Keratinocyte (primary cell): ENCODE results near the gene NAA35. TPM values are rescaled to one million over a fixed set of nuclear protein-coding genes. Genes with fewer than 3 reads are reported as not detected.
"Not testable (repeated sequence)": the region's sequence is repeated elsewhere in the genome, so short reads cannot be mapped to it uniquely, and the experiment has no call there.

ENCODE experiments used
- DNase-seq: peaks from one replicate; pipeline ENCODE4 v3.0.0-alpha.2; 2011; ENCODE audit warnings: low read depth, missing footprints, low spot score
- FAIRE-seq: peaks from 2 replicates; lab custom pipeline; 2011; peaks lifted over from hg19 to GRCh38; lab: Jason Lieb, UNC
- H2AFZ ChIP-seq: 2 replicates; pipeline ENCODE4 v1.6.0; 2012; ENCODE audit warnings: low read length, control low read depth, inconsistent platforms; ENCODE audit not compliant: control insufficient read depth
- H3K27ac ChIP-seq: 2 replicates; pipeline ENCODE4 v1.5.1; 2011; ENCODE audit warnings: low read length; ENCODE audit not compliant: control insufficient read depth, insufficient read depth
- H3K27me3 ChIP-seq: 3 replicates; pipeline ENCODE4 v1.6.0; 2011; ENCODE audit warnings: low read length; ENCODE audit not compliant: control insufficient read depth, insufficient read depth; ENCODE audit errors: extremely low read depth
- H3K36me3 ChIP-seq, 2 experiments: 2 replicates in 1 of 2; 3 replicates in 1 of 2; pipeline ENCODE4 v1.5.1; 2011; ENCODE audit warnings: low read length in 2 of 2, mild to moderate bottlenecking in 1 of 2; ENCODE audit not compliant: control insufficient read depth in 2 of 2, insufficient read depth in 2 of 2; ENCODE audit errors: extremely low read depth in 1 of 2
- H3K4me1 ChIP-seq: 3 replicates; pipeline ENCODE4 v1.5.1; 2011; ENCODE audit warnings: low read length; ENCODE audit not compliant: control insufficient read depth, insufficient read depth; ENCODE audit errors: extremely low read depth
- H3K4me2 ChIP-seq: 3 replicates; pipeline ENCODE4 v1.6.0; 2011; ENCODE audit warnings: low read depth, low read length; ENCODE audit not compliant: control insufficient read depth, insufficient read depth; ENCODE audit errors: extremely low read depth
- H3K4me3 ChIP-seq, 3 experiments: fragments of 200-600 bp in 1 of 3; sonication (generic) in 1 of 3; 2 replicates in 2 of 3; 3 replicates in 1 of 3; pipeline ENCODE4 v1.5.1; 2011 to 2016; ENCODE audit warnings: low read length in 3 of 3, mild to moderate bottlenecking in 3 of 3, control low read depth in 2 of 3, inconsistent platforms in 1 of 3, low read depth in 1 of 3, mixed read lengths in 1 of 3, mixed run types in 1 of 3, moderate library complexity in 1 of 3; ENCODE audit not compliant: control insufficient read depth in 2 of 3, insufficient read depth in 2 of 3; ENCODE audit errors: extremely low read depth in 1 of 3
- H3K79me2 ChIP-seq: 2 replicates; pipeline ENCODE4 v1.6.0; 2012; ENCODE audit warnings: low read length; ENCODE audit not compliant: control insufficient read depth, insufficient read depth
- H3K9ac ChIP-seq: 3 replicates; pipeline ENCODE4 v1.6.0; 2011; ENCODE audit warnings: low read length; ENCODE audit not compliant: control insufficient read depth, insufficient read depth; ENCODE audit errors: extremely low read depth
- H3K9me1 ChIP-seq: 3 replicates; pipeline ENCODE4 v1.6.0; 2011; ENCODE audit warnings: low read length; ENCODE audit not compliant: control insufficient read depth, insufficient read depth; ENCODE audit errors: extremely low read depth
- H3K9me3 ChIP-seq: 2 replicates; pipeline ENCODE4 v1.5.1; 2012; ENCODE audit warnings: low read depth, low read length; ENCODE audit not compliant: control insufficient read depth
- H4K20me1 ChIP-seq: 3 replicates; pipeline ENCODE4 v1.6.0; 2011; ENCODE audit warnings: low read length; ENCODE audit not compliant: control insufficient read depth, insufficient read depth; ENCODE audit errors: extremely low read depth
- EZH2 ChIP-seq: IDR thresholded peaks from one replicate; pipeline ENCODE4 v1.6.1; 2012; ENCODE audit warnings: inconsistent platforms, mild to moderate bottlenecking, low read length, moderate library complexity
- dilution Hi-C: fragments of 300-500 bp; cut with MboI; formaldehyde crosslinking; loops from one replicate; pipeline ENCODE4 v1.7.0; 2020; ENCODE audit warnings: low sequenced_read_pairs; ENCODE audit not compliant: extremely low pct_ligation_motif_present
- polyA plus RNA-seq, 5 experiments: library from polyadenylated mRNA; depleted of rRNA in 3 of 5; stranded (reverse) in 3 of 5; stranded (forward) in 1 of 5; unstranded in 1 of 5; fragments of >200 nt; gene quantifications; 1 replicate in 1 of 5; 2 replicates in 3 of 5; 3 replicates in 1 of 5; pipeline versions ENCODE4 v1.2.1 to v1.2.3, GENCODE V29; 2011 to 2012; ENCODE audit warnings: missing spikeins in 2 of 5, low read depth in 1 of 5, low replicate concordance in 1 of 5
- TF ChIP-seq, protein P1 (sequence below), 3 experiments: IDR thresholded peaks in 1 of 3; conservative IDR thresholded peaks in 1 of 3; optimal IDR thresholded peaks in 1 of 3; 2 replicates in 2 of 3; 3 replicates in 1 of 3; pipeline versions ENCODE3 to v1.5.1; 2011; ENCODE audit warnings: low read length in 3 of 3, mild to moderate bottlenecking in 3 of 3, moderate library complexity in 2 of 3, control low read depth in 1 of 3, inconsistent platforms in 1 of 3; ENCODE audit not compliant: insufficient read depth in 2 of 3; ENCODE audit errors: extremely low read depth in 1 of 3

The NAA35 gene
- polyA plus RNA-seq, 1 donor (not counting 4 experiments of a cell fraction or from before 2014, with no cell fraction given): 33.8 TPM

DNA sequence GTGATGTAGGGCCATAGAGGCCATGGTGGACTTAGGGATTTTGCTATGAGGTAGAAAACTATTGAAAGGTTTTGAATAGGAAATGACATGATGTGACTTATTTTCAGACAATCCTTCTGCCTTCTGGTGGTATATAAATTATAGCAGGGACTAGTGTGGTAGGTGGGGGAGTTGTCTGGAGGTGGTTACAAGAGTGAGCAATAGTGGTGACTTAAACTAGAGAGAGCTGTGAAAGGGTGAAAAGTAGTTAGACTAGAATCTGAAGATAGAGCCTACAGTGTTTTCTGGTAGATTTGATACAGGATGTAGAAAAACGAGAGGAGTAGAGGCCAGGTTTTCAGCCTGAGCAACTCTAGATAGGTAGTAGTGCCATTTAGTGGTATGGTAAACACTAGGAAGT lies 32.3 kb downstream of the NAA35 start:
- FAIRE-seq: no peak
- H3K4me3 ChIP-seq: no peak overlapping the region
- peaks cover 6 to 24% of the 10 kb centered on the region in 2 experiments for H3K36me3 ChIP-seq

GRCh38 chr9:85974055-85974547 lies 33.2 kb downstream of the NAA35 start:
- dilution Hi-C loops, FAIRE-seq, H3K9me1 ChIP-seq, H3K79me2 ChIP-seq, H3K4me2 ChIP-seq, H2AFZ ChIP-seq, H4K20me1 ChIP-seq, H3K4me3 ChIP-seq, H3K27me3 ChIP-seq, H3K4me1 ChIP-seq, H3K9ac ChIP-seq, DNase-seq, H3K27ac ChIP-seq, H3K9me3 ChIP-seq: not testable (repeated sequence)
- peaks cover 7 to 24% of the 10 kb centered on the region in 2 experiments for H3K36me3 ChIP-seq

More for the DNA sequence above, 32.3 kb downstream of the NAA35 start:
- H4K20me1 ChIP-seq: no peaks in the 10 kb centered on the region
- no peaks in the 10 kb centered on the region for H3K9me3 ChIP-seq
- no peak overlapping the region for H2AFZ ChIP-seq
- H3K27ac ChIP-seq: no peak overlapping the region
- H3K79me2 ChIP-seq: no peaks in the 10 kb centered on the region
- no peak for TF ChIP-seq EZH2
- TF ChIP-seq, protein P1, sequence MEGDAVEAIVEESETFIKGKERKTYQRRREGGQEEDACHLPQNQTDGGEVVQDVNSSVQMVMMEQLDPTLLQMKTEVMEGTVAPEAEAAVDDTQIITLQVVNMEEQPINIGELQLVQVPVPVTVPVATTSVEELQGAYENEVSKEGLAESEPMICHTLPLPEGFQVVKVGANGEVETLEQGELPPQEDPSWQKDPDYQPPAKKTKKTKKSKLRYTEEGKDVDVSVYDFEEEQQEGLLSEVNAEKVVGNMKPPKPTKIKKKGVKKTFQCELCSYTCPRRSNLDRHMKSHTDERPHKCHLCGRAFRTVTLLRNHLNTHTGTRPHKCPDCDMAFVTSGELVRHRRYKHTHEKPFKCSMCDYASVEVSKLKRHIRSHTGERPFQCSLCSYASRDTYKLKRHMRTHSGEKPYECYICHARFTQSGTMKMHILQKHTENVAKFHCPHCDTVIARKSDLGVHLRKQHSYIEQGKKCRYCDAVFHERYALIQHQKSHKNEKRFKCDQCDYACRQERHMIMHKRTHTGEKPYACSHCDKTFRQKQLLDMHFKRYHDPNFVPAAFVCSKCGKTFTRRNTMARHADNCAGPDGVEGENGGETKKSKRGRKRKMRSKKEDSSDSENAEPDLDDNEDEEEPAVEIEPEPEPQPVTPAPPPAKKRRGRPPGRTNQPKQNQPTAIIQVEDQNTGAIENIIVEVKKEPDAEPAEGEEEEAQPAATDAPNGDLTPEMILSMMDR (optimal IDR thresholded peaks at IDR 0.05 in 1 of 3, IDR thresholded peaks at IDR 0.05 in 1 of 3, conservative IDR thresholded peaks at IDR 0.05 in 1 of 3; ENCODE audit: extremely low read depth in 1 of 3, insufficient read depth in 2 of 3, low read length in 3 of 3): no peak
- no peak for DNase-seq
- H3K9ac ChIP-seq: no peak overlapping the region
- no peaks in the 10 kb centered on the region for H3K9me1 ChIP-seq
- H3K4me2 ChIP-seq: no peak overlapping the region
- no peaks in the 10 kb centered on the region for H3K4me1 ChIP-seq
- dilution Hi-C loops: no loop called here
- no peaks in the 10 kb centered on the region for H3K27me3 ChIP-seq

DNA sequence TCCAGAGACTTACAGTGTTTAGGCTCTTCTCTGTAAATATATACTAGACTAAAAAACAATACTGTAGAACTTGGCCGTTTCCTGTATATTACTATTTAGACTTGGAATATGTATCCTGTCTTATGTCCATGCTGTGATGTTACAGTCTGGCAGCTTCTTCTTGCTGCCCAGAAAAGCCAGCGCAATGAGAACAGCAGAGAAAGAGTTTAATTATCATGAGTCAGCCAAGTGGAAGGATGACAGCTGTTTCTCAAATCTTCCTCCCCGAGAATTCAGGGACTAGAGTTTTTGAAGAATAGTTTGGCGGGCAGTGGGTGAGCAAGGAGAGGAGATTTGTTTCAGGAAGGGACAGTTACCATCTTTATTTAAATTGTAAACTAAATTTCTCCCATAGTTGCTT lies 37.5 kb downstream of the NAA35 start:
- Histone ChIP-seq H3K27ac (no peak overlapping the region), H2AFZ (no peak overlapping the region), H3K36me3 (peaks cover 1 to 20% of the 10 kb centered on the region in 2 experiments), H4K20me1 (no peaks in the 10 kb centered on the region), H3K9me3 (no peaks in the 10 kb centered on the region), H3K4me1 (no peaks in the 10 kb centered on the region), H3K4me3 (no peak overlapping the region), H3K27me3 (no peaks in the 10 kb centered on the region), H3K79me2 (no peaks in the 10 kb centered on the region), H3K9me1 (no peaks in the 10 kb centered on the region), H3K9ac (no peak overlapping the region), H3K4me2 (no peak overlapping the region)
- dilution Hi-C loops: no loop called here
- FAIRE-seq: no peak
- no peak for DNase-seq
- TF ChIP-seq, protein P1 (optimal IDR thresholded peaks at IDR 0.05 in 1 of 3, IDR thresholded peaks at IDR 0.05 in 1 of 3, conservative IDR thresholded peaks at IDR 0.05 in 1 of 3; ENCODE audit: extremely low read depth in 1 of 3, insufficient read depth in 2 of 3, low read length in 3 of 3): no peak
- TF ChIP-seq EZH2: no peak
